MV-4-11 (cell line): ENCODE data around the gene AGAP1.

Experiments
- DNase-seq: peaks from one replicate; lab custom pipeline; 2025; lab: John Stamatoyannopoulos, UW

Gene AGAP1

DNA sequence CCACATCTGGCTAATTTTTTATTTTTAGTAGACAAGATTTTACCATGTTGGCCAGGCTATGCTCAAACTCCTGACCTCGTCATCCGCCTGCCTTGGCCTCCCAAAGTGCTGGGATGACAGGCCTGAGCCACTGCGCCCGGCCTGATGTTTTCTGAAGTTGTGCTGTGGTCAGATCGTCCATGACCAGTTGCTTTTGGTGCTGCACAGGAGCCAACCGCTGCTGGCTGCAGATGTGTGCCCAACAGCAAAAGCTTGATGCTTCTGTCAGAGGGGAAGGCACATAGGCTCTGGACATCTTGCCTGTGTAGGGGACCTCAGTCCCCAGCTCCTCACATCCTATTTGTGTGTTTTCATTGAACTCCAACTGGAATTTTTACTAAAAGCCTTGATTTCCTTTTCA is 218.3 kb downstream of the AGAP1 start:
- DNase-seq, result no peak

DNA sequence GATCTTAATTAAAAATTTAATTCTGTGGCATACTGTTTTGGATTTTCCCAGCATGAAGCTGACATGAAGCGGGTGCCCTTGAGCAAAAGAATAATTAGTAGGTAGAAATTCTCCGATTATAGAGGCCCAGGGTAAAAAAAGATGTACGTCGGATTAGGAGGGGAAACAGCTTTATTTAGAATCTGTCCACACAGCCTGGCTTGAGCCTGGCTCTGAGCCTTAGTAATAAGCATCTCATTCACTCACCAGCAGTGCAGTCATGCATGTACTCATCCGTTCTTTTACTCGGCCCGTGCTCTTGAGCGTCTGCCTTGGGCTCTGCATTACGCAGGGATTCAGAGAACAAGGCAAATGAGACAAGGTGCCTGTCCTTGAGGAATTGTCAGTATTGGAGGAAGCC is 219.3 kb downstream of the AGAP1 start:
- no peak for DNase-seq

DNA sequence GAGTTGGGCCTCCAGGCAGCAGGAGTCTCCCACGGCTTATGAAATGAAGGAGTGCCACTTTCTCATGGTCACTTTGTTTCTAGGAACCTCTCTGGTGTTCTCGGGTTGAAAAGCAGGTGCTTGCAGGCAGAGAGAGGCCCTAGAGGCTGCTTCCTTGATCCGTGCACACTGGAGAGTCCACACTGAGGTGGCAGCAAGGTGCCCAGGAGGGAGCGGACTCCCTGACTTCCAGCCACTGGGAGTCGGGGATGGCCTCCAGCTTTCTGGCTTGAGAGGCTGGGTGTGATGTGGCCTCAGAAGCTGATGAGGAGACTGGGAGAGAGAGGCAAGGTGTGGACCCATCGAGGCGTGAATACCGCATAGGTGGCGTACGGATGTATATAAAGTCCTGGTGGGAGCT is 221.8 kb downstream of the AGAP1 start:
- no peak for DNase-seq

DNA sequence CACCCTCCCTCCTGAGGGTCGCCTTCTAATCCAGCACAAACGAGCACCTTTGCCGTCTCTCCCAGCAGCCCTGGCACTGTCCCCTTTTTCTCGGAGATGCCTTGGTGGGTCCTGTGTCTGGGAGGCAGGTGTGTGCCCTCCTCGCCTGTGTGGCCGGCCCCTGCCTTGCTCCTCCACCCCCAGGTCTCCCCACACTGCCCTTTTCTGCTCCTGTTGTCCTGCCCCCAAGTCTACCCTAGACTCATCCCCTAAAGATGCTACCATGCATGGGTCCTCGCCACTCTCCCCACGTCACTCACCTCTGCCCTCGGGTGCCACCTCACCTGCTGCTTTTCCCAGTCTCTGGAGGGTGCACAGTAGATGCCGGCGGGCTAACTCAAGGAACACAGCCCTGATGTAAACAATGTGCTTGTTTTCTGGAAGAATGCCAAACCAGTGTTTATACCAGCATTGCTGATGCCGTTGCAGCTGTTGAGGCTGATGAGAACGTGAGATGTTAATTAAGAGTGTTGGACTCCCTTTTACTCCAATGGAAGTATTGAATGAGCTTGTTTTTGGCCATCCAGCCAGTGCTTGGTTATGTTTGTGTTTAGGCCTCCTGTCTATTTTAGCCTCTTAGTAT is 223.1 kb downstream of the AGAP1 start:
- DNase-seq, result no peak

DNA sequence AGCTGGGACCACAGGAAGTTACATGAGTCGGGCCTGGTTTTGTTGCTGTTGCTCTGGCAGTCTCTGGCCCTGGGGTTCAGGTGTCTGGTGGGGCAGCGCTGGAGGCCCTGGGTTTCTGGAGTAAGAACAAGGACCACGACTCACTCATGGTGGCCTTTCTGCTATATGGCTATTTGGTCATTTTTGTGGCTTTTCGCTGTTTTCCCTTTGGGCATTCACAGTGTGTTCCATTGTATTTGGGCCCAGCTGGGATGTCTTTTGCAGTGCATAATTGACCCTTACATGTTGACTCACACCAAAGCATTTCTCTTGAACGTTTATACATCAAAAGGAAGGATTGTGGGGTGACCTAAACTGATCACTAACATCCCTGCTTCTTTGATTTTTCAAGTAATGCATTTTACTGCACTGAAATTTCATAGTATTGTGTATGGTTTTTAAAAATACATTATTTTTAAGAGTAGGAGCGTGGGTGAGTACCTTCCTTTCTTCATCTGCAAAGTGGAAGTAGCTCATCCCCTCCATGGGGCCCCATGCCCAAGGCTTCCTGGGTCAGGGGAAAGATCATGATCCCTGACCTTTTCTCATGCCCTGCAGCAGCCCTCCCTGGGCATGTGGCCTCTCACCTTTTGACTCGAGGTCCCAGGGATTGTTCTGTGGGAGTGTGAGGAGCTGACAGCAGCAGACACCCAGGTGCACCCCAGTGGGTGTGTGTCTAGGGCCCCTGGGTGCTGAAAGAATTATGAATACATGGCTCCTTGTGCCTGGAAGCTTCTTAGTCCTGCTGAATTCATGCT is 225.5 kb downstream of the AGAP1 start:
- no peak for DNase-seq

DNA sequence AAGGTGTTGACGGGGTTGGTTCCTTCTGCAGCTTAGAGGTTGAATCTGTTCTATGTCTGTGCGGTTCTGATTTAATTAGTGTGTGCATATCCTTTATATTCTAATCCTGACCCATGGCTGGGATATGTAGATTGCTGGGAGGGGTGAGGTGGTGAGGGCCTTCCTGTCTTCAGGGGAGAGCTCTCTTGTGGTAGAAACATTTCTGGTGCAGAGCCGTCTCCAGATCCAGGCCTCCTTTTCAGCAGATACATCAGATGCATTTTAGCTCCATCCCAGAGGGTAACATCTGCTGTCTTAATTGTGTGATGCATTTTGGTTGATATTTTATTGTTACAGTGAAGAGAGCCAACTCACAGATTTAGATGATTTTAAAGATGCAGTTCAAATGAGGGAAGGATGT is 227.8 kb downstream of the AGAP1 start:
- no peak for DNase-seq

DNA sequence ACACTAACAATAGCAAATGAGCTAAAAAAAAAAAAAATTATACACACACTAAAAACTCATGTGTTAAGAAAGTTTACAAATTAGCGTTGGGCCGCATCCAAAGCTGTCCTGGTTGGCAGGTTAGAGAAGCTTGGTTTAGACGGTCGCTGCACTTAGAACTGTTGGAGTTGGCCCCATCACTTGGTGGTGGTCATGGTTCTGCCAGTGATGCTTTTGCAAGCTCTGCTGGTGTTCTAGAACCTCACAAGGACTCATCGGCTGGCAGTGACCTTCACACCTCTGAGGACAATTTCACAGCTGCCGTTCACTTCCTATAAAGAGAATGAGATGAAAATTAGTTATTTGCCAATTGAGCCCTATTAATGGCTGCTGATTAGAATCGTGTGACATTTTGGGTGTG is 229.0 kb downstream of the AGAP1 start:
- no peak for DNase-seq

DNA sequence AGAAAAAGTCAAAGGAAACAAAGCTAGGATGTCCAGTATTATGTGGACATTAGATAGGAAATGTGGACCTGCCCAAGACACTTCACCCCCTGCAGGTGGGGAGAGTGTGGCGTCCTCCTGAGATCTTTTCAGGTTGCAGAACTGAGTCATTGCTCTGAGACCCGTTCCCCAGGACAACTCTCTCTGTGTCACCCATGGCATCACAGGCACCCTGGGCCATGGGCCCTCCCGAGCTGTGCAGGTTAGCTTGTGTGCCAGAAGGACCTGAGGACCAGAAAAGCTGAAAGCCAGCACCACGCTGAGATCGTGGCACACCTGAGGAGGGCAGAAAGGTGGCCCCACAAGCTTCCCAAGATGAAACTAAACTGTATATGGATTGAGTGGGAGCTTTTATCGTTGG is 229.5 kb downstream of the AGAP1 start:
- DNase-seq, result no peak

DNA sequence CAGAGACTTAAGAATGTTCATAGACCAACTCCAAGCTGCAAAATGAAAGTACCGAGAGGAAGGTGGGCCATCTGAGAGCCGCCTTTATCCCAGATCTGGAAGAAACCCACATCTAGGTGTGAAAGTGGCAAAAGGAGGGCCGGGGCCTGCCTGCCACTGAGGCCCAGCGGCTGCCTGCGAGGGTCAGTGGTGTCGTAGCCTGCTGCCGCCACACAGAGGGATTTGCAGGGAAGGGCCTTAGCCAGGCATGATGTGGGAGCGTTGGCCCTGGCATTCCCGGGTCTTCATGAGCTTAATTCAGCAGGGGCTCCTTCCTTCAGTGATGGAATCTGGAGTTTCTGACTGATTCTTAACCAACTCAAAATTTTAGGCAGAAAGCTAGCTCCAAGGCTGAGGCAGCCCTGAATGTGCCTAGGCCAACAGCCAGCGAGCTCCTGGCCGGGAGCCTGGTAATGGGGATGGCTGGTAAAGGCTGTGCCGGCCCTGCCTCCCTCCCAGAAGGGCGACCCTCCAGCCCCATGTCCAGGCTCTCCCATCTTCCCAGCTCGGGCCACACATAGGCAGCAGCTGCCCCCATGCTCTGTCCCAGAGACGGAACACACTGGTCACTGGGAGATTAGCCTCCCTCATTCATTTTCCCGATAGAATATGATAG is 230.1 kb downstream of the AGAP1 start:
- no peak for DNase-seq

DNA sequence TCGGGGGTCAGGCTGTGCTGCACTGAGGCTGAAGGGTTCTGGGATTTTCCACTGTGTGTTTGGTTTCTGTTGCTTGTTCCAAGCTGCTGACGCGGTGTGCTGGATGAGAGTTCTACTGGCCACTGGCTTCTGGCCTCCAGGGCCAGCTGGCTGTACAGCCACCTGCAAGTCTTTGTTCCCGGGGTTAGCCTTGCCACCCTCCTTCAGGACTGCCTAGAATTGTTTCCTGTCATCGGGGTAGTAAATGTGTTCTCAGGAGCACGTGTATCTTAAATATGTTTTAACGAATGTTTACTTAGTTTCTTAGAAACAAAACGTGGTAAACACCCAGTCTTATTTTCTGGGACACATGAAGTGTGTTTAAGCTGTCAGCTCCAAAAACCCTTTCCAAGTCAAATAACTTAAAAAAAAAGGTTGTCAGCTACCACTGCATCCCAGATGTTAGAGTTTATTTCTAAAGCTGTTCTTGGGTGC is 231.2 kb downstream of the AGAP1 start:
- DNase-seq, result no peak

DNA sequence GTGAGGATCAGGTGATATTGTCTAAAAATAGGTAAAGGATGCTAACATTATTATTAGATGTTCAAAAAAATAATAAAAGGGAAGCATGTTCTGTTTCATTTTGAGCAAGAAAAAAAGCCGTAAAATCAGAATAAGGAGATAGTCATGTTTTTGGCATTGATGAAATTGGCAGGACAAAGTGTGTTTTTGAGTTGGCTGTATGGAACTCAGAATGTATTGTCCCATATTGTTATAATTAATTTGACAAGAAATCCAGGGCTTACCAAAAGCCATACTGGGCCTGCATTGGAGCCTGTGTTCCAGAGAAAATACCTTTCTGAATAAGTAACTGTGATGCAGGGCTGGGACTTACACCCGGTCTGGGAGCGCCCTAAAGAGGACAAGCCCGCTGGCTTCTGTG is 232.0 kb downstream of the AGAP1 start:
- no peak for DNase-seq

DNA sequence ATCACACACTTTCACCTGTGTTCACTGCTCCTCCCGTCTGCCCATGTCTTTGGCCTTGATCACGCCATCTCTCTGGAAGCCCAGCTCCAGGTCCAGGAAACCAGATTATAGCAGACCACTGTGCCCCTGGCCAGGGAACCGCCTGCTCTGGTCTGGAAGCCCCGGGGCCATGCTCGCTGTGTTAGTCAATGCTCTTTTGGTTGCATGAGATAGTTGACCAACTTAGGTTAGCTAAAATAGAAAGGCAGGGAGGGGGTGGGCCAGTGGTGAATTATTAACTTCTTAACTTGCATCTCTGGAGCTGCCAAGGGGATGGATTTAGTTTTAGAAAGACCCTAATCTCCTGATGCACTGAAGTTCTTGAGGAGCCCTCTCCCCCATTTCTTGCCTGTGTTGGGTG is 232.7 kb downstream of the AGAP1 start:
- no peak for DNase-seq

DNA sequence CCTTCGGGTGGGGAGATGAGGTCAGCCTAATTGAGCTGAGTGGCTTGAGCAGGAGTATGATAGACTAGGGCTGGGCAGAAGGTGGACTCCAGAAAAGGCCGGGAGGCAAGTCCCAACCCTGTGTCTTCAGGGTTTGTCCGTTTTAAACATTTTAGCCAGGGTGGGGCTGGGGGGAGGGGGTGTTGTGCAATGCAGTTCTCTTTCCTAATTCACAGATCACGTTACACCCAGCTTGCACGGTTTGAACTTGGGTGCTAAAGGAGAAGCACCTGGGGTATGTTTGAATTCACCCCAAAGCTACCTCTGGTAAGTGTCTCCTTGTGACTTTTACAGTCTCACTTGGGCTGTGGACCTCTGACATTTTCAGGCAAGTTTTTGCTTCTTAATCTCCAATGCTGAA is 233.3 kb downstream of the AGAP1 start:
- DNase-seq, result no peak

DNA sequence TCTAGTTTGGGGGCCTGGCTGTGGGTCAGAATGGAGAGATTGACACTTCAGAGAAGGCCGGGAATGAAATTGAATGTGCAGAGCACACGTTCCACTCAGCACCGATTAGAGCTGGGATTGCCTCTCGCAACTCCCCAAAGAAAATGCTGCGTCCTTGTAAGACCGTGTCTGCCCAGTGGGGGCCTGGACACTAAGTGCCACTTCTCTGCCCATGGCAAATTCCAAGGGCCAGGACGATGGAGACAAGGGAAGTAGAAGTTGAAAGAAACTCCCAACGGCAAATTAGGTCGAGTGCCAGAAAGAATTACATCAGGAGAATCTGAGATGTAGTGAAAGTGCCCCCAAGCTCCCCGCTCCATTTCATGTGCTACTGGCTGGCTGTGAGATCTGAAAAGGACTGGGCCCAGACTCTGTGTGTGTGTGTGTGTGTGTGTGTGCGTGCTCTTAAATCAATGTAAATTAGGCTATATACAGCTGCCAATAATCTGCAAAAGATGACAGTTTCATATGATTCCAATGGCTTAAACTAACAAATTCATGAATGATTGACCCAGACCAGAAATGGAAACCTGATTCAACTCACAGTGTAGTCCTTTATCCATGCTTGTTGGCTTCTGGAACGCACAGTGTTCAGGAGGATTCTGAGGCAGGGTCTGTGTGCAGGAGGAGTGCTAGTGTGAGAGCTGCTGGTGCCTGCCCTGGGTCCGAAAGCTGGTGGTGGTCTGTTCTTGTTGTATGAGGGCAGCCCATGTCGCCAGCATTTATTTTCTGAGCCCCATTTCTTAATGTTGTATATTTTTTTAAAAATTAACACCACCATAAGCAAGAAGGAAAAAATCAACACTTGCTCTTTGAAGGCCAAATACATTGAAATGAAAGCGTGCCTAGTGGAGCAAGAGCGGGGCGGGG is 234.3 kb downstream of the AGAP1 start:
- DNase-seq, result no peak

DNA sequence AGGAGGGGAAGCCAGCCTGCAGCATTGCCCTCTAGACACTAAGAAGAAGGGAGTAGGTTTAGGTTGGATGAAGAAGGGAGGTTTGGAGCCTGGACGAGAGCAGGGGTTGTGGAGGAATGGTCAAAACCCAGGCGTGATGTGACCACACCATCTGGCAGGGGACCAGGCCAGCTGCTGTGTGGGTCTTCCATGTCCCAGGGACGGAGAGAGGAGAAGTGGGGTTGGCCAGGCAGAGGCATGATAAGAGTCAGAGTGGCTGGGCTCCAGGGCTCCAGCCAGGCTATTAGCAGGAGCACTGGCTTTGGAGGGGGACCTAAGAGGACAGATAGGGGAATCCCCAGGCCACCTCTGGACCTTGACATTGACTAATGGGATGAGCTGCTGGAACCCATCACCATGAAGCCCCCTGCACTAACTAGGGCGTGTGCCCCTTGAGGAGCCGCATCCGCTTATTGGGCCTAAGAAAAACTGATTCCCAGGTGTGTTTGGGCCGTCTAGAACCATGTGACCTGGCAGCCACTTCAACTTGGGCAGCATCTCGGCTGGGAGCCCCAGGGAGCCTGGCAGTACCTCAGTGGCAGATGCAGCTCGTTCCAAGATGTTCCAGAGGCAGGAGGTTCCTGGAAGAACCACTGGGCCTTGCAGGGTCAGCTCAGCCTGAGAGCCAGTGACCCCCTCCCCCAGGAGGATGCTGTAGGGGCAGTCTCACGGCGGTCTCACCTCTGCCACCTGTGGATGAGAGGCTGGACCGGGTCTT is 235.1 kb downstream of the AGAP1 start:
- DNase-seq, result no peak

DNA sequence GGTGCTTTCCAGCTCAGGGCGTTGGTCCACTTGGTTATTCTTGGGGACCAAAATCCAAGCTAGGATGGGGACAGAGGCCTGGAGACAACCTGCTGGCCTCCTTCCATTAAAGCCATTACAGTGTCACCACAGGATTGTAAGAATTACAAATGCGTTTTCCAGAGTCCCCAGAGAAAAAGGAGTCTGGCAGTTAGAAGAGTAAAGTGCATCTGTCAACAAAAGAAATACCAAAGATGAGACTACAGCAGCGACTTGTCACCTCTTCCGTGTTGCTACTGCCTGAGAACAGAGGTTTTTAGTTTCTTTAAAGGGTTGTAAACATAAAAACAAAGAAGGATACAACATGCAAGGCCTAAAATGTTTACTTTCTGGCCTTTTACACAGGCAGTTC is 235.7 kb downstream of the AGAP1 start:
- no peak for DNase-seq

DNA sequence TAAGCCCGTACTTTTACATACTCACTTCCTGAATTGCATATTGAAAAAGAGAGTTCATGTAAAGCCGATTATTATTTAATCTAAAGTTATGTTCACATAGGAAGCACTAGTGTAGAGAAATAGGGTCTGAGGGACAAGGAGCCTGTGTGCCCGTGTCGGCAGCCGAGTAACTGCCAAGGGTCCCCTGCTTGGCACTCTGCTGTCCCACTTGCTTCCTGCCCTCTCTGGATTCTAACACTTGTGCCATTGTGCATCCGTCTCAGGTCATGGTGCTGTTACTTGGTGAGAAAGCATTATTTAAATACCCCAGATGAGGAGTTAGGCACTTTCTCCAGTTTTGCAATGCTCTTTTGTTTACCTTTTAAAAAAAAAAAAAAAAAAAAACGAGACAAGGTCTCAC is 236.3 kb downstream of the AGAP1 start:
- no peak for DNase-seq

DNA sequence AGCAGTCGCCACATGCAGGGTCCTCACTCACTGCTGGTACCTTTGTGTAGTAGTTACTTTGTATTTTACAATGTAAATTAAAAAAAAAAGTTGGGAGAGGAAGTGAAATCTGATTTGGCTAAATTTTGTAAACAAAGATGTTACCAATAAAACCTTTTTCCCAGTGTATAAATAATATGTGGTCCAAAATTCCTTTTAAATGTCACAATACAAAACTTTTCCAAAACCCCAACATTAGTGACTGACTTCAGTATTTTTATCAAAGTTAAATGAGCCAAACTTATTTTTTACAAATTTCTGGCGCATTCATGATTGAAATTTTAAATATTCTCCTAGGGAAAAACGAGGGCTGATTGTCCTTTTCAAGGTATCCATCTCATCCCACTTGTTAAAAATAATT is 239.9 kb downstream of the AGAP1 start:
- DNase-seq, result no peak

DNA sequence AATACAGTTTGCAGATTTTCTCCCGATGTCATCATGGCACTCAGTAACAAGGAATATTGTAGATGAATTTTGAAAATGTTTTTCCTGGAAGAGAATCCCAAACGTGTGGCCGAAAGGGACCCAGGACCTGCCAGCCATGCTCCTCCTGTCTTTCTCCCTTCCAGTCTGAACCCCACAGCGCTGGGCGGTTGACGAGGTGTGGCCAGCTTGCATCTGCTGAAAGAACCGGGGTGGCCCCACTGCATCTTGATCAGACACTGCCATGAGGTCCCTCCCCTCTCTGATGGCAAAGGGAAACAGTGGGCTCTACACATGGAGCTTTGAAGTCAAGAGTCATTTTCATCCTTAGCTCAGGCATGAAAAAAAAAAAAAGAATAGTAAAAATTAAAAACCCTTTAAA is 240.3 kb downstream of the AGAP1 start:
- no peak for DNase-seq

DNA sequence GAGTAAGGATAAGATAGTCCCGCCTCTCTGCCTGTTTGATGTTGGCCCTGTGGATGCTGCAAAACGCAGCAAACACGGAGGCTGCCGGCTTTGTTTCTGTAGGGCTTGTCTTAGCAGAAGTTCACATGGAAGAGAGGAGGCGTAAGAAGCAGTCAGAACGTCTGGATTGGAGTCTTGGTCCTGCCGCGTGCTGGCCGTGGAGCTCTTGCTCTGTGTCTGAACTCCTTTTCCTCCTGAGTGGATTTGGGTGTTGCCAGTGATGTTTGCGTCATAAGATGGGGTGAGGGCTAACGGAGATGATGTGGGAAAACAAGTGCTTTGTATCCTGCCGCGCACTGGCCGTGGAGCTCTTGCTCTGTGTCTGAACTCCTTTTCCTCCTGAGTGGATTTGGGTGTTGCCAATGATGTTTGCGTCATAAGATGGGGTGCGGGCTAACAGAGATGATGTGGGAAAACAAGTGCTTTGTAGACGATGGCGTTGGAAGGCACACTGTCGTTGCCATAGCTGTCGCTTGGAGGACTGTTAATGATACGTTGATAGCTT is 240.9 kb downstream of the AGAP1 start:
- DNase-seq, result no peak

DNA sequence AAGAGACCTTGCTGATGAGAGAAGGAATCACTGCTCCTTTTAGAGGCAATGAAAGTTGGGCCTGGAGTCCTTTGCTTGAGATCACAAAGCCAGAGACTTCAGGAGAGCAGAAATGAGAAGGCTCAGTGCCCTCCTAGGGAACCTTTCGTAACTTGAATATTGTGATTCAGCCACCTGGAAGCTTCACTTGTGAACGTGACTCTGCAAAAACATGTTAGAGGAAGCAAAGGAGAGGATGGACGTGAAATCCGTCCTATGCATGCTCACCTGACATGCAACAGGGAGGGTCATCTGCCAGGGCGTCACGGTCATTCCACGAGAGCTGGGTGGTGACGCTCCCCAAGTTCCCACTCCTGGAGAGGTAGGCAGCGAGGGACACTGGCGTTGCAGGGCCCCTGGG is 243.6 kb downstream of the AGAP1 start:
- DNase-seq, result no peak
